Loucy (cell line): ENCODE results near the gene GABPA.
A peak's percentile ranks its signal among the peaks of the same experiment; 100 is the strongest.

Source experiments
- EZH2phosphoT487 ChIP-seq: fragments of 200-600 bp; IDR thresholded peaks from 2 replicates; pipeline ENCODE4 v1.6.1; 2018; ENCODE audit warnings: antibody characterized with exemption, mild to moderate bottlenecking, moderate library complexity, borderline replicate concordance
- TF ChIP-seq, protein P1 (sequence below): fragments of 200-600 bp; sonication (generic); conservative IDR thresholded peaks from 2 replicates; pipeline ENCODE4 v1.5.1; 2014; ENCODE audit warnings: mild to moderate bottlenecking, antibody characterized with exemption, low read length

DNA sequence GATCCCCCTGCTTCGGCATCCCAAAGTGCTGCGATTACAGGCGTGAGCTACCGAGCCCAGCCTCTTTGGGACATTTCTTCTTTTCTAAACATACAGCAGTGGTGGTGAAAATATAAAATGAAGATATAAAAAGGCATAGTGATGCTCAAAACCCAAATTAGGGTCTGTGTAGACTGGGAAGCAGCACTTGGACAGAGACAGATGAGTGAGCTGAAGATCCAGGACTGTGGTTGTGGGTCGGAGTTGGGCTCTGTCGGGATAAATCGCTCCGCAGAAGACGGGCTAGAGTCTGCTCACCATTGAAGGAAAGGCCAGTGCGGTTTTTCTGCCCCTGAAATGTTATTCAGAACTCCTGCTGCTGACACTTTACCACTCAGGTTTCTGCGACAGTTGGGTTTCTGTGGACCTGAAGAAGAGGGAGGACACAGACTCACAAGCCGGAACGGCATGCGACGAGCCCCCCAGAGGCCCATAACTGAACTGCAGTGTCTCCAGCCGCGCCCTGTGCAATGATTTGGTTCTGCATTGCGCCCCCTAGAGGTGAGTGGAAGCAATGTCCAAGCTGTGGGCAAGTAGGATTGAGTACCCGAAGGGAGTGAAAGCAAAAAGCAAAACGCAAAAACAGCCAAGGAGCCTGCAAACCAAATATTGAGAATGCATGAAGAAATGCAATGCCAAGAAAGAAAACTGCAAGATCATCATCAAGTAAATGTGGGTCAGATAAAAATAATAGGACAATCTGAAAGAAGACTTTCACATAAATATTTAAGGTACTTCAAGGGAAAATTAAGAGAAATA, 66.6 kb downstream of the GABPA start:
- TF ChIP-seq, protein P1, sequence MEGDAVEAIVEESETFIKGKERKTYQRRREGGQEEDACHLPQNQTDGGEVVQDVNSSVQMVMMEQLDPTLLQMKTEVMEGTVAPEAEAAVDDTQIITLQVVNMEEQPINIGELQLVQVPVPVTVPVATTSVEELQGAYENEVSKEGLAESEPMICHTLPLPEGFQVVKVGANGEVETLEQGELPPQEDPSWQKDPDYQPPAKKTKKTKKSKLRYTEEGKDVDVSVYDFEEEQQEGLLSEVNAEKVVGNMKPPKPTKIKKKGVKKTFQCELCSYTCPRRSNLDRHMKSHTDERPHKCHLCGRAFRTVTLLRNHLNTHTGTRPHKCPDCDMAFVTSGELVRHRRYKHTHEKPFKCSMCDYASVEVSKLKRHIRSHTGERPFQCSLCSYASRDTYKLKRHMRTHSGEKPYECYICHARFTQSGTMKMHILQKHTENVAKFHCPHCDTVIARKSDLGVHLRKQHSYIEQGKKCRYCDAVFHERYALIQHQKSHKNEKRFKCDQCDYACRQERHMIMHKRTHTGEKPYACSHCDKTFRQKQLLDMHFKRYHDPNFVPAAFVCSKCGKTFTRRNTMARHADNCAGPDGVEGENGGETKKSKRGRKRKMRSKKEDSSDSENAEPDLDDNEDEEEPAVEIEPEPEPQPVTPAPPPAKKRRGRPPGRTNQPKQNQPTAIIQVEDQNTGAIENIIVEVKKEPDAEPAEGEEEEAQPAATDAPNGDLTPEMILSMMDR: peak; percentile 100
- TF ChIP-seq EZH2phosphoT487: no peak
